HG03442 (cell line): ENCODE measurements around the gene KRTAP10-1.
"Not testable (repeated sequence)": the region's sequence is repeated elsewhere in the genome, so short reads cannot be mapped to it uniquely, and the experiment has no call there.

Source experiments
- ATAC-seq: cut with Tn5 transposase; IDR thresholded peaks from one replicate; pipeline ENCODE4 v1.9.1; 2021; ENCODE audit warnings: mild to moderate bottlenecking, moderate library complexity; ENCODE audit not compliant: unreplicated experiment

The KRTAP10-1 gene

GRCh38 chr21:44571296-44571695 is 31.3 kb upstream of the KRTAP10-1 start:
- no peak for ATAC-seq

- ATAC-seq, result no peak
Measured at GRCh38 chr21:44569861-44570517, 30.0 kb upstream of the KRTAP10-1 start.

GRCh38 chr21:44568667-44569556 is 28.9 kb upstream of the KRTAP10-1 start:
- no peak for ATAC-seq

- no peak for ATAC-seq
Measured at GRCh38 chr21:44568261-44568660, 28.3 kb upstream of the KRTAP10-1 start.

- ATAC-seq, result no peak
Measured at GRCh38 chr21:44567481-44568171, 27.6 kb upstream of the KRTAP10-1 start.

GRCh38 chr21:44566403-44566802 is 26.4 kb upstream of the KRTAP10-1 start:
- ATAC-seq, result no peak

- no peak for ATAC-seq
Measured at GRCh38 chr21:44564886-44565598, 25.0 kb upstream of the KRTAP10-1 start.

- no peak for ATAC-seq
Measured at GRCh38 chr21:44564099-44564498, 24.1 kb upstream of the KRTAP10-1 start.

- no peak for ATAC-seq
Measured at GRCh38 chr21:44558695-44559094, 18.7 kb upstream of the KRTAP10-1 start, which contains the start of gene KRTAP10-3. Gene KRTAP10-3, minus strand, starts transcription at chr21:44558795. Its CDS starts 80 bp downstream, at chr21:44558715.

- ATAC-seq, result not testable (repeated sequence)
Measured at GRCh38 chr21:44558329-44558675, 18.3 kb upstream of the KRTAP10-1 start.

GRCh38 chr21:44557491-44558328 is 17.7 kb upstream of the KRTAP10-1 start:
- ATAC-seq, result no peak

- ATAC-seq, result no peak
Measured at GRCh38 chr21:44556879-44557278, 16.9 kb upstream of the KRTAP10-1 start.

GRCh38 chr21:44555200-44555875 is 15.3 kb upstream of the KRTAP10-1 start:
- no peak for ATAC-seq

GRCh38 chr21:44552681-44553080 is 12.7 kb upstream of the KRTAP10-1 start:
- ATAC-seq, result no peak

- ATAC-seq, result no peak
Measured at GRCh38 chr21:44552136-44552535, 12.1 kb upstream of the KRTAP10-1 start.

GRCh38 chr21:44551340-44551961 is 11.5 kb upstream of the KRTAP10-1 start, which contains the start of gene KRTAP10-2:
Gene KRTAP10-2, minus strand, starts transcription at chr21:44551505. Its CDS starts 47 bp downstream, at chr21:44551458.
- no peak for ATAC-seq

GRCh38 chr21:44550807-44551206 is 10.8 kb upstream of the KRTAP10-1 start:
- no peak for ATAC-seq

GRCh38 chr21:44550285-44550684 is 10.3 kb upstream of the KRTAP10-1 start:
- ATAC-seq, result not testable (repeated sequence)
